Measurements from ENCODE around the gene ASB7.

GRCh38 chr15:100667405-100668347 is 65.3 kb downstream of the ASB7 start:
- TF ChIP-seq CTCF (conservative IDR thresholded peaks at IDR 0.05) (no peak), ZFX (IDR thresholded peaks at IDR 0.05) (no peak)
